ENCODE data around the gene ZNF219. TPM values are rescaled to one million over a fixed set of nuclear protein-coding genes. Genes with fewer than 3 reads are reported as not detected.
A peak's percentile ranks its signal among the peaks of the same experiment; 100 is the strongest.

Gene ZNF219
- total RNA-seq, 1 experiment from 2014 or later: 149 TPM

GRCh38 chr14:21054123-21054767, 44.2 kb downstream of the ZNF219 start:
- H3K9me3 Mint-ChIP-seq: no peaks in the 10 kb centered on the region
- no peak overlapping the region for H3K4me3 Mint-ChIP-seq
- ATAC-seq (peak; percentile 82), DNase-seq (ENCODE audit: low spot score) (no peak)
- CTCF ChIA-PET: interaction anchor here (0.5 to 1.3 kb wide), 4 partner anchors 14 to 44 kb away, joined by 3 to 5 read pairs (median 4); partner anchors contain the start of gene ZNF219
- H3K36me3 Mint-ChIP-seq: no peaks in the 10 kb centered on the region
- POLR2A ChIA-PET: no interaction called here
- no peak overlapping the region for H3K27ac Mint-ChIP-seq
- H3K27me3 Mint-ChIP-seq (ENCODE audit: low read depth): no peaks in the 10 kb centered on the region; the same call in 1 of the 2 replicates
- no peak for TF ChIP-seq ZNF232 (CRISPR knock-in tag; IDR thresholded peaks at IDR 0.05)
- TF ChIP-seq FOXK1 (CRISPR knock-in tag; IDR thresholded peaks at IDR 0.05): no peak
- TF ChIP-seq, protein P1, sequence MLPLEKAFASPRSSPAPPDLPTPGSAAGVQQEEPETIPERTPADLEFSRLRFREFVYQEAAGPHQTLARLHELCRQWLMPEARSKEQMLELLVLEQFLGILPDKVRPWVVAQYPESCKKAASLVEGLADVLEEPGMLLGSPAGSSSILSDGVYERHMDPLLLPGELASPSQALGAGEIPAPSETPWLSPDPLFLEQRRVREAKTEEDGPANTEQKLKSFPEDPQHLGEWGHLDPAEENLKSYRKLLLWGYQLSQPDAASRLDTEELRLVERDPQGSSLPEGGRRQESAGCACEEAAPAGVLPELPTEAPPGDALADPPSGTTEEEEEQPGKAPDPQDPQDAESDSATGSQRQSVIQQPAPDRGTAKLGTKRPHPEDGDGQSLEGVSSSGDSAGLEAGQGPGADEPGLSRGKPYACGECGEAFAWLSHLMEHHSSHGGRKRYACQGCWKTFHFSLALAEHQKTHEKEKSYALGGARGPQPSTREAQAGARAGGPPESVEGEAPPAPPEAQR (CRISPR knock-in tag; IDR thresholded peaks at IDR 0.05): no peak
- TF ChIP-seq ESRRA (CRISPR knock-in tag; IDR thresholded peaks at IDR 0.05; ENCODE audit: borderline replicate concordance): no peak
- TF ChIP-seq GABPB1 (CRISPR knock-in tag; IDR thresholded peaks at IDR 0.05): peak; percentile 45; the same call in 1 of the 2 replicates
- no peak for TF ChIP-seq KAT7 (CRISPR knock-in tag; IDR thresholded peaks at IDR 0.05; ENCODE audit: borderline replicate concordance)
- H3K4me1 Mint-ChIP-seq: peaks cover 7% of the 10 kb centered on the region

DNA sequence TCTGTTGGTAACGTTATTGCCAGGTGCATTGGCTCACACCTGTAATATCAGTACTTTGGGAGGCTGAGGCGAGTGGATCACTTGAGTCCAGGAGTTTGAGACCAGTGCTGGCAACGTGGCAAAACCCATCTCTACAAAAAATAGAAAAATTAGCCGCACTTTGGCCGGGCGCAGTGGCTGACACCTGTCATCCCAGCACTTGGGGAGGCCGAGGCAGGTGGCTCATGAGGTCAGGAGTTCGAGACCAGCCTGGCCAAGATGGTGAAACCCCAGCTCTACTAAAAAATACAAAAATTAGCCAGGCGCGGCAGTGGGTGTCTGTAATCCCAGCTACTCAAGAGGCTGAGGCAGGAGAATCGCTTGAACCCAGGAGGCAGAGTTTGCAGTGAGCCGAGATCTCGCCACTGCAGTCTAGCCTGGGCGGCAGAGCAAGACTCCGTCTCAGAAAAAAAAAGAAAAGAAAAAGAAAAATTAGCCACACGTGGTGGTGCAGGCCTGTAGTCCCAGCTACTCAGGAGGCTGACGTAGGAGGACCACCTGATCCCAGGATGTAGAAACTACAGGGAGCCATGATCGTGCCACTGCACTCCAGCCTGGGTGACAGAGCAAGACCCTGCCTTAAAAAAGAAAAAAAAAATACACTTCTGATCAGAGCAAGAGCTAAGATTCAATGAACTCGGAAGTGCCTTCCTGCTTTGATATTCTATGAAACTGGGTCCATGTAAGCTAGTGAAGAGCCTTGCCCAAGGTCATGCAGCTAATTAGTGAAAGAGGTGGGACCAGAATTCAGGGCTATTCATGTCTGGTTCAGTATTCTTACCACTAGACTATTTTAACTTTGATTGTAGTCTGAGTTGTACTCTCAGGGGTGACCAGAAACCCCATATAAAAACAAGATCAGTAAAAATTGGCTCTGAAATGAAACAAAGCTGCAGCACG, 45.0 kb downstream of the ZNF219 start:
- TF ChIP-seq ZNF317 (CRISPR knock-in tag; IDR thresholded peaks at IDR 0.05; ENCODE audit: borderline replicate concordance, low read depth): no peak
- TF ChIP-seq ZNF121 (CRISPR knock-in tag; IDR thresholded peaks at IDR 0.05): no peak
- TF ChIP-seq, protein P2, sequence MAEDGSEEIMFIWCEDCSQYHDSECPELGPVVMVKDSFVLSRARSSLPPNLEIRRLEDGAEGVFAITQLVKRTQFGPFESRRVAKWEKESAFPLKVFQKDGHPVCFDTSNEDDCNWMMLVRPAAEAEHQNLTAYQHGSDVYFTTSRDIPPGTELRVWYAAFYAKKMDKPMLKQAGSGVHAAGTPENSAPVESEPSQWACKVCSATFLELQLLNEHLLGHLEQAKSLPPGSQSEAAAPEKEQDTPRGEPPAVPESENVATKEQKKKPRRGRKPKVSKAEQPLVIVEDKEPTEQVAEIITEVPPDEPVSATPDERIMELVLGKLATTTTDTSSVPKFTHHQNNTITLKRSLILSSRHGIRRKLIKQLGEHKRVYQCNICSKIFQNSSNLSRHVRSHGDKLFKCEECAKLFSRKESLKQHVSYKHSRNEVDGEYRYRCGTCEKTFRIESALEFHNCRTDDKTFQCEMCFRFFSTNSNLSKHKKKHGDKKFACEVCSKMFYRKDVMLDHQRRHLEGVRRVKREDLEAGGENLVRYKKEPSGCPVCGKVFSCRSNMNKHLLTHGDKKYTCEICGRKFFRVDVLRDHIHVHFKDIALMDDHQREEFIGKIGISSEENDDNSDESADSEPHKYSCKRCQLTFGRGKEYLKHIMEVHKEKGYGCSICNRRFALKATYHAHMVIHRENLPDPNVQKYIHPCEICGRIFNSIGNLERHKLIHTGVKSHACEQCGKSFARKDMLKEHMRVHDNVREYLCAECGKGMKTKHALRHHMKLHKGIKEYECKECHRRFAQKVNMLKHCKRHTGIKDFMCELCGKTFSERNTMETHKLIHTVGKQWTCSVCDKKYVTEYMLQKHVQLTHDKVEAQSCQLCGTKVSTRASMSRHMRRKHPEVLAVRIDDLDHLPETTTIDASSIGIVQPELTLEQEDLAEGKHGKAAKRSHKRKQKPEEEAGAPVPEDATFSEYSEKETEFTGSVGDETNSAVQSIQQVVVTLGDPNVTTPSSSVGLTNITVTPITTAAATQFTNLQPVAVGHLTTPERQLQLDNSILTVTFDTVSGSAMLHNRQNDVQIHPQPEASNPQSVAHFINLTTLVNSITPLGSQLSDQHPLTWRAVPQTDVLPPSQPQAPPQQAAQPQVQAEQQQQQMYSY (CRISPR knock-in tag; IDR thresholded peaks at IDR 0.05): no peak
- TF ChIP-seq EMX1 (CRISPR knock-in tag; IDR thresholded peaks at IDR 0.05): no peak
- TF ChIP-seq CBFB (CRISPR knock-in tag; IDR thresholded peaks at IDR 0.05; ENCODE audit: low read depth): no peak
- TF ChIP-seq TEAD1 (CRISPR knock-in tag; IDR thresholded peaks at IDR 0.05): no peak
- TF ChIP-seq ZNF423 (CRISPR knock-in tag; IDR thresholded peaks at IDR 0.05): no peak
- no peak for TF ChIP-seq AFF4 (CRISPR knock-in tag; IDR thresholded peaks at IDR 0.05; ENCODE audit: borderline replicate concordance)
- no peak for TF ChIP-seq NFYB (CRISPR knock-in tag; conservative IDR thresholded peaks at IDR 0.05; ENCODE audit: low read depth)
- TF ChIP-seq ATF1 (CRISPR knock-in tag; IDR thresholded peaks at IDR 0.05): no peak
- TF ChIP-seq RELA (CRISPR knock-in tag; IDR thresholded peaks at IDR 0.05; ENCODE audit: borderline replicate concordance): no peak
- no peak for TF ChIP-seq ZNF219 (CRISPR knock-in tag; IDR thresholded peaks at IDR 0.05; ENCODE audit: borderline replicate concordance)
- no peak for TF ChIP-seq CREM (CRISPR knock-in tag; IDR thresholded peaks at IDR 0.05)
- no peak for TF ChIP-seq ZBTB21 (CRISPR knock-in tag; IDR thresholded peaks at IDR 0.05; ENCODE audit: borderline replicate concordance)
- DNase-seq (ENCODE audit: low spot score) (no peak), ATAC-seq (no peak)
- Mint-ChIP-seq H3K9me3 (no peaks in the 10 kb centered on the region), H3K27ac (no peak overlapping the region), H3K36me3 (no peaks in the 10 kb centered on the region), H3K27me3 (ENCODE audit: low read depth) (no peaks in the 10 kb centered on the region; the same call in 1 of the 2 replicates), H3K4me1 (peaks cover 7% of the 10 kb centered on the region), H3K4me3 (no peak overlapping the region)
- CTCF ChIA-PET: interaction anchor here (0.5 to 1.3 kb wide), 4 partner anchors 14 to 45 kb away, joined by 3 to 5 read pairs (median 4); partner anchors contain the start of gene ZNF219
- POLR2A ChIA-PET: no interaction called here

Measured in WTC11 (cell line).